ENCODE data around the gene RBBP6.

GRCh38 chr16:24514096-24514495 lies 25.3 kb upstream of the RBBP6 start:
- TF ChIP-seq, protein P1, sequence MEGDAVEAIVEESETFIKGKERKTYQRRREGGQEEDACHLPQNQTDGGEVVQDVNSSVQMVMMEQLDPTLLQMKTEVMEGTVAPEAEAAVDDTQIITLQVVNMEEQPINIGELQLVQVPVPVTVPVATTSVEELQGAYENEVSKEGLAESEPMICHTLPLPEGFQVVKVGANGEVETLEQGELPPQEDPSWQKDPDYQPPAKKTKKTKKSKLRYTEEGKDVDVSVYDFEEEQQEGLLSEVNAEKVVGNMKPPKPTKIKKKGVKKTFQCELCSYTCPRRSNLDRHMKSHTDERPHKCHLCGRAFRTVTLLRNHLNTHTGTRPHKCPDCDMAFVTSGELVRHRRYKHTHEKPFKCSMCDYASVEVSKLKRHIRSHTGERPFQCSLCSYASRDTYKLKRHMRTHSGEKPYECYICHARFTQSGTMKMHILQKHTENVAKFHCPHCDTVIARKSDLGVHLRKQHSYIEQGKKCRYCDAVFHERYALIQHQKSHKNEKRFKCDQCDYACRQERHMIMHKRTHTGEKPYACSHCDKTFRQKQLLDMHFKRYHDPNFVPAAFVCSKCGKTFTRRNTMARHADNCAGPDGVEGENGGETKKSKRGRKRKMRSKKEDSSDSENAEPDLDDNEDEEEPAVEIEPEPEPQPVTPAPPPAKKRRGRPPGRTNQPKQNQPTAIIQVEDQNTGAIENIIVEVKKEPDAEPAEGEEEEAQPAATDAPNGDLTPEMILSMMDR (IDR thresholded peaks at IDR 0.05) = no peak
- no peak for TF ChIP-seq POLR2A (IDR thresholded peaks at IDR 0.05)

Data from adrenal gland (tissue), 5 donors.